ENCODE results near the gene SEBOX. TPM values are rescaled to one million over a fixed set of nuclear protein-coding genes. Genes with fewer than 3 reads are reported as not detected.
A peak's percentile ranks its signal among the peaks of the same experiment; 100 is the strongest.
"Not testable (repeated sequence)": the region's sequence is repeated elsewhere in the genome, so short reads cannot be mapped to it uniquely, and the experiment has no call there.

The SEBOX gene
- polyA plus RNA-seq, 10 donors: not detected

- no peak for DNase-seq
Measured at GRCh38 chr17:28340374-28340773, 24.6 kb downstream of the SEBOX start.

- no peak for DNase-seq
Measured at GRCh38 chr17:28339431-28339830, 25.6 kb downstream of the SEBOX start.

GRCh38 chr17:28338769-28339212 lies 26.2 kb downstream of the SEBOX start:
- not testable (repeated sequence) for DNase-seq

GRCh38 chr17:28338056-28338768 lies 26.8 kb downstream of the SEBOX start:
- DNase-seq: no peak

- DNase-seq: peak; percentile 69 to 82 (median 75)
Measured at GRCh38 chr17:28335959-28336871, 28.8 kb downstream of the SEBOX start.

GRCh38 chr17:28335201-28335958 lies 29.6 kb downstream of the SEBOX start, which contains the start of the genes IFT20 and TNFAIP1:
Gene IFT20 (minus strand): TSS chr17:28335472. CDS start chr17:28331985, 3,487 bp downstream.
Gene TNFAIP1 (plus strand): TSS chr17:28335761. CDS start chr17:28339522, 3,761 bp downstream.
- peak; percentile 100 for DNase-seq

GRCh38 chr17:28334666-28335200 lies 30.3 kb downstream of the SEBOX start:
- no peak for DNase-seq

- DNase-seq: peak in 1 of 3 donors; percentile 27
Measured at GRCh38 chr17:28334171-28334570, 30.8 kb downstream of the SEBOX start.

- DNase-seq: no peak
Measured at GRCh38 chr17:28333083-28333746, 31.8 kb downstream of the SEBOX start.

- DNase-seq: no peak
Measured at GRCh38 chr17:28331891-28332420, 33.0 kb downstream of the SEBOX start.

- no peak for DNase-seq
Measured at GRCh38 chr17:28330671-28331070, 34.3 kb downstream of the SEBOX start.

GRCh38 chr17:28328325-28328724 lies 36.7 kb downstream of the SEBOX start:
- no peak for DNase-seq

GRCh38 chr17:28327709-28328108 lies 37.3 kb downstream of the SEBOX start:
- DNase-seq: no peak

- DNase-seq: no peak
Measured at GRCh38 chr17:28327031-28327607, 37.9 kb downstream of the SEBOX start.

- no peak for DNase-seq
Measured at GRCh38 chr17:28326114-28326513, 38.9 kb downstream of the SEBOX start.

GRCh38 chr17:28325211-28325610 lies 39.8 kb downstream of the SEBOX start:
- no peak for DNase-seq

GRCh38 chr17:28324781-28325180 lies 40.2 kb downstream of the SEBOX start:
- no peak for DNase-seq

- DNase-seq: no peak
Measured at GRCh38 chr17:28324267-28324745, 40.7 kb downstream of the SEBOX start.

GRCh38 chr17:28320215-28321061 lies 44.6 kb downstream of the SEBOX start:
- no peak for DNase-seq
